ENCODE measurements around the gene ADAMTS3. TPM values are rescaled to one million over a fixed set of nuclear protein-coding genes. Genes with fewer than 3 reads are reported as not detected.

Gene ADAMTS3
- polyA plus RNA-seq, 1 donor from 2014 or later: 0.20 TPM

GRCh38 chr4:72471816-72472215 is 97.2 kb downstream of the ADAMTS3 start:
- Histone ChIP-seq H2AFZ (ENCODE audit: low read depth, low read length) (no peak overlapping the region), H3K4me2 (ENCODE audit: low read length) (no peak overlapping the region), H3F3A (ENCODE audit: insufficient read depth, low read length, poor library complexity, severe bottlenecking) (no peaks in the 10 kb centered on the region), H4K20me1 (ENCODE audit: insufficient read depth) (no peaks in the 10 kb centered on the region), H3K36me3 (ENCODE audit: insufficient read depth, low read length) (no peaks in the 10 kb centered on the region), H3K9me2 (ENCODE audit: insufficient read depth, low read length) (no peaks in the 10 kb centered on the region), H3K9ac (ENCODE audit: low read length) (no peak overlapping the region), H3K27ac (ENCODE audit: low read length) (no peak overlapping the region), H3K79me2 (replicated peaks; ENCODE audit: insufficient read depth, low read length) (no peaks in the 10 kb centered on the region), H3K4me3 (ENCODE audit: low read length) (no peak overlapping the region), H3K27me3 (ENCODE audit: insufficient read depth, low read depth, low read length) (no peaks in the 10 kb centered on the region), H3K9me3 (ENCODE audit: low read length) (no peaks in the 10 kb centered on the region)
- TF ChIP-seq POLR2AphosphoS5 (IDR thresholded peaks at IDR 0.05) (no peak), RAD21 (conservative IDR thresholded peaks at IDR 0.05) (no peak), EP300 (conservative IDR thresholded peaks at IDR 0.05; ENCODE audit: poor library complexity, severe bottlenecking) (no peak), REST (IDR thresholded peaks at IDR 0.05; ENCODE audit: borderline replicate concordance) (no peak), SMC3 (conservative IDR thresholded peaks at IDR 0.05; ENCODE audit: poor library complexity) (no peak), EZH2 (IDR thresholded peaks at IDR 0.05; ENCODE audit: borderline replicate concordance, insufficient read depth, low read length, poor library complexity, severe bottlenecking) (no peak), MXI1 (conservative IDR thresholded peaks at IDR 0.05; ENCODE audit: poor library complexity, severe bottlenecking) (no peak), TAF1 (IDR thresholded peaks at IDR 0.05; ENCODE audit: low read depth) (no peak), CTCF (IDR thresholded peaks at IDR 0.05; ENCODE audit: poor library complexity, severe bottlenecking) (no peak)

GRCh38 chr4:72468904-72469502 is 100.0 kb downstream of the ADAMTS3 start:
- H3K79me2 ChIP-seq (replicated peaks; ENCODE audit: insufficient read depth, low read length): no peaks in the 10 kb centered on the region
- no peaks in the 10 kb centered on the region for H3K9me2 ChIP-seq (ENCODE audit: insufficient read depth, low read length)
- no peak overlapping the region for H3K9ac ChIP-seq (ENCODE audit: low read length)
- H3K36me3 ChIP-seq (ENCODE audit: insufficient read depth, low read length): no peaks in the 10 kb centered on the region
- H3K4me3 ChIP-seq (ENCODE audit: low read length): no peak overlapping the region
- H3K27ac ChIP-seq (ENCODE audit: low read length): no peak overlapping the region
- H2AFZ ChIP-seq (ENCODE audit: low read depth, low read length): no peak overlapping the region
- TF ChIP-seq EZH2 (IDR thresholded peaks at IDR 0.05; ENCODE audit: borderline replicate concordance, insufficient read depth, low read length, poor library complexity, severe bottlenecking) (no peak), SMC3 (conservative IDR thresholded peaks at IDR 0.05; ENCODE audit: poor library complexity) (peak; percentile 63), CTCF (IDR thresholded peaks at IDR 0.05; ENCODE audit: poor library complexity, severe bottlenecking) (peak; percentile 58), POLR2AphosphoS5 (IDR thresholded peaks at IDR 0.05) (no peak), EP300 (conservative IDR thresholded peaks at IDR 0.05; ENCODE audit: poor library complexity, severe bottlenecking) (no peak), TAF1 (IDR thresholded peaks at IDR 0.05; ENCODE audit: low read depth) (no peak), RAD21 (conservative IDR thresholded peaks at IDR 0.05) (peak; percentile 46), MXI1 (conservative IDR thresholded peaks at IDR 0.05; ENCODE audit: poor library complexity, severe bottlenecking) (no peak), REST (IDR thresholded peaks at IDR 0.05; ENCODE audit: borderline replicate concordance) (no peak)
- no peaks in the 10 kb centered on the region for H3K9me3 ChIP-seq (ENCODE audit: low read length)
- no peaks in the 10 kb centered on the region for H4K20me1 ChIP-seq (ENCODE audit: insufficient read depth)
- H3K27me3 ChIP-seq (ENCODE audit: insufficient read depth, low read depth, low read length): no peaks in the 10 kb centered on the region
- no peaks in the 10 kb centered on the region for H3F3A ChIP-seq (ENCODE audit: insufficient read depth, low read length, poor library complexity, severe bottlenecking)
- H3K4me2 ChIP-seq (ENCODE audit: low read length): no peak overlapping the region
